Peyer's patch (tissue), 4 donors: ENCODE measurements around the gene OR2H1.
"Not testable (repeated sequence)": the region's sequence is repeated elsewhere in the genome, so short reads cannot be mapped to it uniquely, and the experiment has no call there.

Experiments used
- CTCF ChIP-seq, 6 experiments: fragments of 450-650 bp in 4 of 6; fragments of 200-600 bp in 2 of 6; sonication (generic) in 1 of 6; IDR thresholded peaks; one replicate each; pipeline ENCODE4 v1.5.1; 2017 to 2019; ENCODE audit warnings: antibody characterized with exemption in 6 of 6, mild to moderate bottlenecking in 3 of 6, moderate library complexity in 1 of 6
- POLR2A ChIP-seq, 2 donors: fragments of 450-650 bp; IDR thresholded peaks; one replicate each; pipeline ENCODE4 v1.5.1; 2017; ENCODE audit warnings: antibody characterized with exemption in 2 of 2, mild to moderate bottlenecking in 2 of 2, moderate library complexity in 2 of 2

- not testable (repeated sequence) for TF ChIP-seq CTCF, POLR2A (IDR thresholded peaks at IDR 0.05)
Measured at GRCh38 chr6:29444031-29444430, 12.9 kb upstream of the OR2H1 start.
